Activated T-cell treated with anti-CD3 and anti-CD28 coated beads, Interleukin-2, amount 50 U/mL, for 1 hour (primary cell): ENCODE data around the gene RCOR1.
A peak's percentile ranks its signal among the peaks of the same experiment; 100 is the strongest.
"Not testable (repeated sequence)": the region's sequence is repeated elsewhere in the genome, so short reads cannot be mapped to it uniquely, and the experiment has no call there.

Source experiments
- DNase-seq: peaks from one replicate; pipeline ENCODE4 v3.0.0-alpha.2; 2020

RCOR1 gene

DNA sequence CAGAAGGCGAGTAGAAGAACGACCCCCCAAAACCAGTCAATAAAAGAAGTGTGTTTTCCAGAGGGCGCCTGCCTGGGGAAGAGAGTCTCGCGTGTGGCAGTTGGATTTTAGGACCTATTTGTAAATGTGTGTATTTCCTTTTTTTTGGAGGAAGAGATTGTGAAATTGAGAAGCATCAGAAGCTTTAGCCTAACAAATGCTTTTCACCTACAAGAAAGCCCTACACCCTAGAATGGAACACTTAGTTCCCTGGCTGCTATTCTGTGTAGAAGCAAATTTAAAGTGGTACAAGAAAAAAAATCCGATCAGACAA, 1.3 kb downstream of the RCOR1 start:
- DNase-seq: no peak

DNA sequence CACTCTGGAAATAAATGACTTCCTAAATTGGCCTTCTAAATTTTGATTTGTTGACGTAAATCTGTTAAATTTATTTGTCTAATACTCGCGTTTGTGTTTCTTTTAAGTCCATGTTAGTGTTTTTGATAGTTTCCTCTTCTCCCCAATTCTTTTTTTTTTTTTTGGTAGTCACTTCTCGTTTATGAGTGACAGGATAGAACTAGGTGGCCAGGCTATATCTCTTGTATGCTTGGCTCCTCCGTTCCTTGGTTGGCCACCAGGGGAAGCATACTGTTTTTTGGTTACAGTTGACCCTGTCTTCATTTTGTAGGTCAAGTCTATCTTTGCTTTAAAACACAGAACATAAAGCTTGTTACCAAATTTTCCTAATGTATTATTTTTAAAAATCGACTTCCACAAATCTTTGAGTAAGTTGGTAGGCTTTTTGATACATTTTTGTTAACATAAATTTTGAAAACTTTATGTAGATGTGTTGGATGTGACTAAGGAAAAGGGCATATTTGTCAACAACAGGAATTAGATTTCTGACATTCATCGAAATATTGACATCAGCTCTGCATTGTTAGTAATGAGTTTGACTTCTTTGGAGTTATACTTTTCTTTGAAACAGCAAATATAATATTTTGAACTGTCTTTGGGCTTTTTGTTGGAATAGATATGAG, 2.2 kb downstream of the RCOR1 start:
- peak; percentile 49 for DNase-seq

GRCh38 chr14:102601378-102601925, 9.0 kb downstream of the RCOR1 start:
- no peak for DNase-seq

GRCh38 chr14:102602421-102603292, 10.2 kb downstream of the RCOR1 start:
- DNase-seq: no peak

DNA sequence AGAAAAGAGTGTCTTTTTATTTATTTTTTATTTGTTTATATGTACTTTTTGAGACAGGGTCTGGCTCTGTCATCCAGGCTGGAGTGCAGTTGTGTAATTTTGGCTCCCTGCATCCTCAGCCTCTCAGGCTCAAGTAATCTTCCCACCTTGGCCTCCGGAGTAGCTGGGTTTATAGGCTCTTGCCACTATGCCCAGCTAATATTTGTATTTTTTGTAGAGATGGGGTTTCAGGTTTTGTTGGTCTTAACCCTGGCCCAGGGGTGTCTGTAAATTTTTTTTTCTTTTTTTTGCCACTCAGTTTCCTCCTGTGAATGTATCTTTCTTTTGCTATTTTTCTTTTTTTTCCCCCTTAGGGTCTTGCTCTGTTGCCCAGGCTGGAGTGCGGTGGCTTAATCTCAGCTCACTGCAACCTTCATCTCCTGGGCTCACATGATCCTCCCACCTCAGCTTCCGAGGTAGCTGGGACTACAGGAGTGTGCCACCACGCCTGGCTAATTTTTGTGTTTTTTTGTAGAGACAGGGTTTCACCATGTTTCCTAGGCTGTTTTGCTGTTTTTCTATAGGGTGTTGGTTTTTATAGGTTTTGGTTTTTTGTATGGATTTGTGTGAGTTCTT, 11.0 kb downstream of the RCOR1 start:
- no peak for DNase-seq

DNA sequence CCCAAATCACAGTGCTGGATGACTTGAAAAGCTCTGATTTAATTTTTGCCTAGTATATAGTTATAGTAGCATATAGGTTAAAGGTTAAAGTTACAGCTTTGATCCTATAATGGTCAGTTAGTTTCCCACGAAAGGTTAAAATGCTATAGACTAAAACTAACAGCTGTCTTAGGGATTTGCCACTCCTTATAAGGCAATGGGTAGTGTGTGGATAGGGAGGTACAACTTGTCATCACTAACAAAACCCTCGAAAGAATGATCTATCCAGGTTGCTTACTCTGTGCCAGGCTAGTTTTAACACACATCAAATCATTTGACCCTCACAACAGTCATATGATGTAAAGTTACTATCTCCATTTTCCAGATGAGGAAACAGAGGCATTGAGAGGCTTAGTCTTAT, 11.7 kb downstream of the RCOR1 start:
- DNase-seq: no peak

GRCh38 chr14:102605029-102605428, 12.6 kb downstream of the RCOR1 start:
- DNase-seq: no peak

DNA sequence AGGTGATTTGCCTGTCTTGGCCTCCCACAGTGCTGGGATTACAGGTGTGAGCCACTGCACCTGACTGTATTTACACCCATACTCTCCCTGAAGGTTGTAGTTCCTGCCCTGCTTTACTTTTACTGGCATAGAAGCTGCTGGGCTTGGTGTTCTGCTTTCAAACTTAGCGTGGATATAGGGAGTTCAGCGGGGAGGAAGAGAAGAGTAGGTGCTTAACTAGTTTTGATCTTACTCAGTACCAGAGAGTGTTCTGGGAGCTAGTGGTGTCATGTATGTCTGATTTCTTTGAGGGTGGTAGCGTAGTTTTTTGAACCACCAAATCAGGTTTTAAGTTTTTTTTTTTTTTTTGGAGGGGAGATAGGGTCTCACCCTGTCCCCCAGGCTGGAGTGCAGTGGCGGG, 13.8 kb downstream of the RCOR1 start:
- DNase-seq: no peak

GRCh38 chr14:102608064-102608446, 15.6 kb downstream of the RCOR1 start:
- no peak for DNase-seq

GRCh38 chr14:102610968-102611811, 18.7 kb downstream of the RCOR1 start:
- no peak for DNase-seq

- DNase-seq: no peak
These were observed 23.9 kb downstream of the RCOR1 start for GRCh38 chr14:102616318-102616717.

DNA sequence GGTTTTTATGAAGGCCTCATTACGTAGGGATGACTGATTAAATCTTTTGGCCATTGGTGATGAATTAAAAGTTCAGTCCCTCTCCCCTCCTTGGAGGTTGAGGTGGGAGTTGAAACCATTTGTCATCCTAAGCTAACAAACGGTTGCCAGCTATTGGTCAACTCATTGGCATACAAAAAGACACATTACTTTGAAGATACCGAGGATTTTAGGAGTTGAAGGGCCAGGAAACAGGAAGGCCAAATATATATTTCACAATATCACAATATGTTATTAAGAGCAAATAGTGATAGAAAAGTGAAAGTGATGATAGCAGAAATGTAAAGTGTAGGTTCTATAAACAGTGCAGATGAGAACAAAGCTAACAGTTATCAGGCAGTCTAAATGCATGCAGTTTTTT, 24.4 kb downstream of the RCOR1 start:
- no peak for DNase-seq

DNA sequence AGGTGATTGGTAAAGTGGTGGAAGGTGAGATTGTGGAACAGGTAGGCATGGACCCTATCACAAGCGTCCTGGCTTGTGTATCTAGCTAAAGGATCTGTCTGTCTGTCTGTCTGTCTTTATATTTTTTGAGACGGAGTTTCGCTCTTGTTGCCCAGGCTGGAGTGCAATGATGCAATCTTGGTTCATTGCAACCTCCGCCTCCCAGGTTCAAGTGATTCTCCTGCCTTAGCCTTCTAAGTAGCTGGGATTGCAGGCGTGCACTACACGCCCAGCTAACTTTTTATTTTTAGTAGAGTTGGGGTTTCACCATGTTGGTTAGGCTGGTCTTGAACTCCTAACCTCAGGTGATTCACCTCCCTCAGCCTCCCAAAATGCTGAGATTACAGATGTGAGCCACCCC, 26.6 kb downstream of the RCOR1 start:
- DNase-seq: not testable (repeated sequence)

GRCh38 chr14:102620413-102620812, 28.0 kb downstream of the RCOR1 start:
- DNase-seq: no peak

DNA sequence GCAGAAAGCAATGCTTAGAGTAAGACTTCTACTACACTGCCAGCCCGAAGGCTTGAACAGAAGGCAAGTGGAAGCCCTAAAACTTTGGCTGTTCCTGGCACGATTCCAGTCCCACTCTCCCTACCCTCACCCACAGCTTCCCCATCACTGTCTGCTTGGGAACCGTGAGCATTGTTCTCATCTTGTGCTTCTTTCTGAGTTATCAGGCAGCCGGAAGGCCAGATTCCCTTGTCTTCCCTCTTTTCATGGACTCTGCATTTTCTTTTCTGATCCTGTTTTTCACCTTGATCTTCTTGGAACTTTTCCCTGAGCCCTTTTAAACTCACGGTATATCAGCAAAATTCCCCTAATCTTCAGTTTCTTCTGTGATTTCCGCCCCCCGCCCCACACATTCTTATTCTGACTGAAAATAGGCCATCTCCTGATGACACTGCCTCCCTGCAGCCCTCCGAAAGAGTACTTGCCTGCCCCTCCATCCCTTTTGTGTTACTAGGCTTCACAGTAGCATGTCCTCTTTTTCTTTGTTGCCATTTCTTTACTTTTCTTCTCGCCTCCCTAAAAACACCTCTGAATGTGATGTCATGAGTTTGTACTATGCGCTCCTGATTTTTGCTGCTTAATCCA, 29.9 kb downstream of the RCOR1 start:
- DNase-seq: no peak

DNA sequence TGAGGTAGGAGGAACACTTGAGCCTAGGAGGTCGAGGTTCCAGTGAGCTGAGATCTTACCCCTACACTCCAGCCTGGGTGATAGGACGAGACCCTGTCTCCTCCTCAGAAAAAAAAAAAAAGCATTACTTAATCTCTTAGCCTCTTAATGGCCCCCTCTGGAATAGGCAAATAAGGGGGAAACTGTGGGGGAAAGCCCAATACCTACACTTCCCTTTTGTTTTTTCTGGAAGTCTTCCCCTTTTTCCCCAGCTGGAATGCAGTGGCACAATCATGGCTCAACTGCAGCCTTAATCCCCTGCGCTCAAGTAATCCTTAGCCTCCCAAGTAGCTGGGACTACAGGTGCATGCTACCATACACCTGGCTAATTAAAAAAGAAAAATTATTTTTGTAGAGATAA, 32.2 kb downstream of the RCOR1 start:
- DNase-seq: no peak

- DNase-seq: no peak
These were observed 33.3 kb downstream of the RCOR1 start for GRCh38 chr14:102625564-102626296.

DNA sequence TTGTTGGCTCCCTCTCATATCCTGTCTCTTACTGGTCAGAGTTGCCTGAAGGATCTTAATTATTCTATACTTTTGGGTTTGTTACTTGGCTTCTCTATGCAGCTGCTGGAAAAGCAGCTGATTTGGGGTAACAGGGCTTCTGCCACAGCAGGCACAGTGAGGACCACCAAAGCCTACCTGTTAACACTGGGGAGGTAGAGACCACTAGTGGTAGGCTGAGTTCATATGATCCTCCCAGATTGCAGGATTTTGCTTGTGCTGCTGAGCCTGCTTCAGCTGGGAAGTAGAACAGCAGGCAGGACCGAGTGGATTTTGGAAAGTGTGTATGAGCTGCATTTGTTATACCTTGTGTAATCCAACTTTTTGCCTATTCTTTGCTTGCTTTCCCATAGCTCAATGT, 34.1 kb downstream of the RCOR1 start:
- no peak for DNase-seq

- DNase-seq: no peak
These were observed 36.6 kb downstream of the RCOR1 start for GRCh38 chr14:102629011-102629444.

GRCh38 chr14:102629808-102630350, 37.4 kb downstream of the RCOR1 start:
- no peak for DNase-seq

DNA sequence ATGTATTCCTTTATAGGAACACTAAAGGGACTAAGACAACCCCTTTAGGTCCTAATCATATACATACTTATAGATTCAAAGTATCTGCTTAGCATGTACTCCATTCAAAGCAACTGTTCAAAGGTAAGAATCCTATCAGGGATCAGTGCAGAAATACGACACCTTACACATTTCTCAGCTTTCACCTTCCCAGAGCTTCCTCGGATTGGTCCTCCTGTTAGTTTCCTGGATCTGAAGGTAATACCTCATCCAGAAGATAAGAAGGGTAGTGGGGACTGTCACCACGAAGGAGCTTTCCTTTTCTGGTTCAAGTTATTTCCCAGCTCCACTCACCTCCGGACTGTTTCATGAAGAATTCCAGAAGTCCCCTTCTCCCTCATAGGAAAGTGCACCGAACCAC, 38.0 kb downstream of the RCOR1 start:
- no peak for DNase-seq
